Renal cortex interstitium (tissue), 11 donors: ENCODE results near the gene SLC4A9. TPM values are rescaled to one million over a fixed set of nuclear protein-coding genes. Genes with fewer than 3 reads are reported as not detected.
A peak's percentile ranks its signal among the peaks of the same experiment; 100 is the strongest.
"Not testable (repeated sequence)": the region's sequence is repeated elsewhere in the genome, so short reads cannot be mapped to it uniquely, and the experiment has no call there.

Experiments
- DNase-seq, 11 donors: peaks; one replicate each; pipeline ENCODE4 v3.0.0-alpha.2; 2013; ENCODE audit warnings: low read depth in 9 of 11, low spot score in 4 of 11; ENCODE audit errors: extremely low read depth in 1 of 11
- polyA plus RNA-seq, 3 donors: library from polyadenylated mRNA; unstranded; fragments of 120-200 nt; gene quantifications; one replicate each; pipeline ENCODE4 v1.2.1, GENCODE V29; 2013; ENCODE audit not compliant: insufficient read length in 3 of 3

The SLC4A9 gene
- polyA plus RNA-seq, 3 donors = 11.7 to 43.4 (median 13.6) TPM

DNA sequence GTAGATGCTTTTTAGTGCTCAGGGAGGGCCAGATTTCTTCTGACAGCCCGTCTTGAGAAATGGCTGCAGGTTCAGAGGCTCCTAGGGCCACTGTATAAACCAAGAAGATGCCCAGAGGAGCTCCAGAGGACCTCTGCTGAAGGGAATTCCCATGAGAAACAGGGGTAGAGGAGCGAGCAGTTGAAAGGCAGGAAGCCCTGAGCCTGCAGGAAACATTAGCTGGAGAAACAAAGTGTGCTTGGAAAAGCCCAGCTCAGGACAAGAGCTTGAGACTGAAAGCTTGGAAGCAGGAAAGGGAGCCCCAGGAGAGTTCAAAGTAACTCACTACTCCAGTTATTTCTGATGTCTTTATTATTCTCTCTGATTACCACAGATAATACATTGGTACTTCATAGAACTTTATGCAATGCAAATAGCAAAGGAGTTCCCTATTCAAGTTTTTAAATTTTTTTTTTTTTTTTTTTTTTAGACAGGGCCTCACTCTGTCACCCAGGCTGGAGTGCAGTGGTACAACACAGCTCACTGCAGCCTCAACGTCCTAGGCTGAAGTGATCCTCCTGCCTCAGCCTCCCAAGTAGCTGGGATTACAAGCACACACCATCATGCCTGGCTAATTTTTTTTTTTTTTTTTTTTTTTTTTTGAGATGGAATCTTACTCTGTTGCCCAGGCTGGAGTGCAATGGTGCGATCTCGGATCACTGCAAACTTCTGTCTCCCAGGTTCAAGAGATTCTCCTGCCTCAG, 30.1 kb upstream of the SLC4A9 start:
- DNase-seq = no peak

DNA sequence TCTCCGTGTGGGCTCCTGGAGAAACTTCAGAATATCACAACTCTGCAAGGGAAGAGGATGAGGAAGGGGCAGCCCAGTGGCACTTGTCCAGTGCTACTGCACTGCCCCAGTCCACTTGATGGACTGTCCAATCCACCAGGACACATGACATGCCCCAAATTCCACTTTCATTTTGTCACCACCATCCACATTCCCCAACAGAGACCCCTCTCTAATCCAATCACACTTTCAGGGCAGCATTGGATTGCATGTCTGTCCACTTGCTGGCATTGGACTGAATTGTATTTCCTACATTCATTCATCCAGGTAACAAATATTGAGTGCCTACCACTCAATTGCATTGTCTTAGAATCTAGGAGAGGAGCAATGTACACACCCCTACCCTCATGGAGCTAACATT, 28.4 kb upstream of the SLC4A9 start:
- no peak for DNase-seq

DNA sequence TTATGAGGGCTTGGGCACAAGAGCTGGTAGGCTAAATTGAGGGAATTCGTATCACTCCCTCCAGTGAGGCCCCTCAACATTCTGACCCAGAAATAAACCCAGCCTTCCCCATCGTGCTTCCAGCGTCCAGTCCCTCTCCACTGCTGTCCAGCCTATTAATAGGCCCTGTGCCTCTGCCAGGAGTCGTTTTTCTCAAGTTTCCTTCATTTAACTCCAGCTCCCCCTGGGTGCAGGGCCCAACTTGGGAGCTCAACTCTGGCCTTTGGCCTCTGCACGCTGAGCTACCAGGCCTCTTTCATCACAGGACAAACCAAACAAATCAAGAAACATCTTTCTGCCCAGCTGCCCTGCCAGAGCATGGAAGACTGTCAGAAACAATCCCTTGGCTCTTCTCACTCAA, 23.6 kb upstream of the SLC4A9 start:
- peak in 6 of 11 donors; percentile 50 to 72 (median 64) for DNase-seq

DNA sequence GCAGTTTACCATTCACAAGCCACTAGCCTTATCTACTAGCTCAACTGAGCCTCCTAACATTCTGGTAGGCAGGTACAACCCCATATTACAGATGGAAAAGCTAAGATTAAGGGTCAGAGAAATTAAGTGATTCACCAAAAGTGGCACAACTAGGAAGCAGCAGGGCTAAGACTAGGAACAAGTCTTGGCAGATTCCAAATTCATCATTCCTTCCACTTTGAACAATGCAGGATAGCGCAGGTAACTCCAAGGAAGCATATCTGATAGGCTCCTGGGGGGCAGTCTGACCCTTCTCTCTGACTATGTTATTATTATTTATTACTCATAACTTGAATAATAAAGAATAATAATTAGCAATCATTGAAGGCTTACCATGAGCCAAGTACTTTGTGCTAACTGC, 22.1 kb upstream of the SLC4A9 start:
- DNase-seq = no peak

DNA sequence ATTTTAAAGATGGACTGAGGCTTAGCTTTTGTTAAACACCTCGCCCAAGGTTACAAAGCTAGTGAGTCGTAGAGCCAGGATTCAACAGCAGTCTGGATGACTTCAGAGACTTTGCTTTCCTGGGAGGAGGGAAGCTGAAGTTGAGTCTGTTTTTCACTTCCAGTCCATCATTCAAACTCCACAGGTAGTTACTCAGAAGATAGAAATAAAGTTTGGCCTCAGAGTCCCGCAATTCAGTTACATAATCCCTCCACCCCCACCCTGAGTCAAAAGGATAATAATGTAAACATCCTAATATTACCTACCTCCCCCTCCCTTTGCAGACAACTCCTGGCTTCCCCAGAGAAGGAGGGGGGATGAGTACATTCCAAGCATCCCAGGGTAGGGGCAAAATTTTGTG, 21.7 kb upstream of the SLC4A9 start:
- no peak for DNase-seq

DNA sequence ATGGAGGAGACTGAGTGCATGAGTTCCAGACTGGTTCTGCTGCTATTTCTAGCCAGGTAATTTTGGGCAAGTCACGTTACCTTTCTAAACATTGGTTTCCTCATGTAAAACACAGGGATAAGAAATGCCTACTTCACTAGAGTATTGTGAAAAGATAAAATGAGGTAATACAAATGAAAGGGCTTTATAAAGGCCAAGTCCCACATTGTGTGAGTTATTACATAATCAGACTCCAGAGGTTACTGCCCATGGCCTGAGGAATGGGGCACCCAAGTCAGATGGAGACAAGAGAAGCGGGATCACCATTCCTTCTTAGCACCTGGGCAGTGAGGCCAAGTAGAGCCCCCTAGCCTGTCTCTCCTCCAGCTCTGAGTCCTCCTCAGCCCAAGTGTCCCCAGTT, 21.1 kb upstream of the SLC4A9 start:
- DNase-seq = no peak

DNA sequence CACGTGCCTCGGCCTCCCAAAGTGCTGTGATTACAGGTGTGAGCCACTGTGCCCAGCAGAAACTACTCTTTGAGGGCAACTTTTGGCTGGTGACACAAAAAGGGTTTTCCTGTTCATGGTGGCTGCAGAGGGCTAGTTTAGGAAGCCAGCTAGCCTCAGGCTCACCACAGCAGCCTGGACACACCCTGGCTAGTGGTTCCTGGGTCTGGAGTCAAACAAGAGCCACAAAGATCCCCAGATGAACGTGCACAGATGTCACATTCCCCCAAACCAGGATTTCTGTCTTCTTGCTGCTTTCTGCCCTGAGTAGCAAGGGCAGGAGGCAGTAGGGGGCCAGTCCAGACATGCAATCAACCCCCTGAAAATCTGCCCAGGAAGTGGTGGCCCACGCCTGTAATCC, 20.4 kb upstream of the SLC4A9 start:
- DNase-seq = no peak

DNA sequence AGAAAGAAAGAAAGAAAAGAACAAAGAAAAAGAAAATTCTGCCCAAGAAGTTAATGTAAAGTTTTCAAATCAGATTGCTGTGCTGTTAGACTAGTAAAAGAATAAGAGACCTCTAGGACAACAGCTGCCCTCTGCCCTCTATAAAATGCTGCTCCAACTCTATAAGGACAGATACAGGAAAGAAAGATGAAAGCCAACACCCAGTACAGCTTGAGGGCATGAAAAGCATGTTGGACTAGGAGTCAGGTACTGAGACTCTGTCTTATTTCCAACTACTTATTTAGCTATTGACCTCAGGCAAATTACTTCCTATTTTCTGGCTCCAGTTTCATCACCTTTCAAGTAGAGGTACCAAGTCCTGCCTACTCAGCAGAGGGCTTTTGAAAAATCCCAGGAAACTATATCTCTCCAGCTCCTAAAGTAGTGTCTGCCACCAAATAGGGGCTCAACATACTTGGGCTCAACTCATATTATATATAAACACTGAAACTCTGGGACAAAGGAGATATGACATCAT, 19.3 kb upstream of the SLC4A9 start:
- DNase-seq = no peak

DNA sequence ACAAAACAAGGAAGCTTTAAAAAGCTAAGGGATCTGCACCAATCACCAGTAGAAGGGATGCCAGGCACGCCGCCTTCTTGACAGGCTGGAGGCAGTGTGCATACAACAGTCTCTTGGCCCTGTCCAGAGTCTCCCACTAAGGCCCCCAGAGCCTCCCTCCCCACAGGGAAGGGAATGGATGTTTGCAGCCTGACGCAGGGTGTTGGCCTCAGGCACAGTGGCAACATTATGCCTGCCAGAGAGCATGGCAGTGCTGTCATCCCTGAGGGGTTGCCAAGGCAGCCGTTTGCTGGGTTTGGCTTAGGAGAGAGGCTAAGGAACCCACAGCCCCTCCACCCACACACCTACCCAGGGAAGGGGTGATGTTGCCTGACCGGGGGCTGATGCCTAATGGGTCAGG, 18.4 kb upstream of the SLC4A9 start:
- DNase-seq = no peak

DNA sequence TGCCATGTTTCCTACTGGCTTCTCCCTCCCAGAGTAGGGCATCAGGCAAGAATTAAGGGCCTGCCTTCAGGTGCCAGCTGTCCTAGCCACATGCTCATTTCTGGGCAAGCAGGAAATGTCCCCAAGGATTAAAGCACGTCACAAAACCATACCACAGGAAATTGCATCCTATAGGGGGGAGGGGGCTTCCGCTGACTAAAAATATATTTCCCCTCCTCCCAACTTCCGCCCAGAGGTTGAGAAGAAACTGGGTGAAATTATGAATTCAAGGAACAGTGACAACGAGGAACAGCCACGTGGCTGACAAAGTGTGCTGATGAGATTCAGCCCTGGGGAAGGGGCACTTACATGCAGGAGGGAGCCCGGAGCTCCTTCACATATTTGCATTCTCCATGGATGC, 17.7 kb upstream of the SLC4A9 start:
- no peak for DNase-seq

DNA sequence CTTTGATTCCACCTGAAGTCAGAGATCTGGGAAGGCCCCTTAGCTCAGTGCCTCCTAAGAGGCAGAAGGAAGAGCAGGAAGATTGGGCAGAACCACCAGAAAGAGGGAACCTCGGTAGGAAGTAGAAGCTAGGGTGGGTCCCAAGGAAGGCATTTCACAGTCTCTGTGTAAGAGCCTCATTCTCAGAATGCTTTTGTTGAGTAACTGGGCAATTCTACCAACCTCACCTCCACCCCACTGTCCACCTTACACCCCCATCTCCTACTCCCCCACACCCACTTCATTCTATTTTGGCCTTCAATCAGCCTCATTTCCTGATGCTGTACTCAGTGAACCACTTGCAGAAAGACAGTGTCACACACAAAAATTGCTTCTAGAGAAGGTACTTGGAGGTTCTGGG, 17.1 kb upstream of the SLC4A9 start:
- DNase-seq = no peak

DNA sequence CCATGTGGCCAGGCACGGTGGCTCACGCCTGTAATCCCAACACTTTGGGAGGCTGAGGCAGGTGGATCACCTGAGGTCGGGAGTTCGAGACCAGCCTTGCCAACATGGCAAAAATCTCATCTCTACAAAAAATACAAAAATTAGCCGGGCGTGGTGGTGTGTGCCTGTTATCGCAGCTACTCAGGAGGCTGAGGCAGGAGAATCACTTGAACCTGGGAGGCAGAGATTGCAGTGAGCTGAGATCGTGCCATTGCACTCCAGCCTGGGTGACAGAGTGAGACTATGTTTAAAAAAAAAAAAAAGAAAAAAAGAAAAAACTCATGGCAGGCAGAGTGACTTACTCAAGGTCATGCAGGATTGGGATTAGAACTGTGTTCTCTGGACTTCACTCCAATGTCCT, 16.1 kb upstream of the SLC4A9 start:
- not testable (repeated sequence) for DNase-seq

DNA sequence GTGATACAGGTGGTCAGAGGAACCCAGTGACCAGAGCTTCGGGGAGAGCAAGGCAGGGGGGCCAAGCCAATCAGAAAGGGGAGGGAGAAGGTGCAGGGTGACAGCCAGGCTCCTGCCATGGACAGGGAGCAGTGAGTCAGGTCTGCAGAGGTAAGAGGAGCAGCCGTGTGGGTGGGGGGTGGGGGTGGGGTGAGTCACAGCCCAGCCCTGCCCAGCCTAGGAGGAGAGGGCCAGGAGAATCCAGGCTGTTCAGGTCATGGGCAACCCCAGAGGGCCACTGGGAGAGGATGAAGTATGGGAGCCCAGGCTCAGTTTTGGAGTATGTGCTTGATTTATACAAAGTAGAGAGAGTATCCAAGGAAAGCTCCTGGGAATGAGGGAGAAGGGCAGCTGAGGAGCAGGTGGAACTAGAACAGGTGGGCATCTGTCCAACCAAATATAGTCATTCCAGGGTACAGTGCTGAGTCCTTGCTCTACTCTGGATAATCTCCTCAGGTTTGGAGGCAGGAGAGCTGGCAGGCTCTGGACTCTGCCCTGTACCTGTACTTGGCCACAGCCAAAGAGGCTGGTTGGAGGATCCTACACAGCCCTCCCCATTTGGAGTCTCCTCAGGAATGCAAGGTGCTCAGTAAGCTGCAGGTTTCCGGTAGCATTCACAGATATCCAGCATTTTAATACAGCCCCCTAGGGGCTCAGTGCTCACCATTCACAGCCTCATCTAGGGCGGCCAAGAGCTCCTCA, 15.1 kb upstream of the SLC4A9 start:
- DNase-seq = no peak

DNA sequence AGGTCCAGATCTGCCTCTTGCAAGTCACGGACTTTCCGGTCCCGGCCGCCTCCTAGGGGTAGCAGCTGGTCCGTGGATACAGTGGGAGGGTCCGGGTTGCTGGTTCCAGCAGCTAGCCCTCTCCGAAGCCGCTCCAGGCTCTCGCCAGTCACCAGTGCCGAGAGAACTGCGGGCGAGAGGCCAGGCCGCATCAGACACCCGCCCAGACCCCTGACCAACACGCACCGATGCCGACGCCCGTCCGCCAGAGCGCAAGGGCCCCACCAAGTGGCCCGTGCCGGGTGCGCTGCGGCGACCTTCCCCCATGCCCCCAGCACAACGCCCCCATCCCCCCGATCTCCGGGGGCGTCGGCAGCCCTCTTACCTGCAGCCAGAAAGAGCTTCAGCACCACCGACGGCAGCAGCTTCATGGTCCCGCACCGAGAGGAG, 14.1 kb upstream of the SLC4A9 start:
- DNase-seq = peak in 2 of 11 donors; percentile 29 to 43

DNA sequence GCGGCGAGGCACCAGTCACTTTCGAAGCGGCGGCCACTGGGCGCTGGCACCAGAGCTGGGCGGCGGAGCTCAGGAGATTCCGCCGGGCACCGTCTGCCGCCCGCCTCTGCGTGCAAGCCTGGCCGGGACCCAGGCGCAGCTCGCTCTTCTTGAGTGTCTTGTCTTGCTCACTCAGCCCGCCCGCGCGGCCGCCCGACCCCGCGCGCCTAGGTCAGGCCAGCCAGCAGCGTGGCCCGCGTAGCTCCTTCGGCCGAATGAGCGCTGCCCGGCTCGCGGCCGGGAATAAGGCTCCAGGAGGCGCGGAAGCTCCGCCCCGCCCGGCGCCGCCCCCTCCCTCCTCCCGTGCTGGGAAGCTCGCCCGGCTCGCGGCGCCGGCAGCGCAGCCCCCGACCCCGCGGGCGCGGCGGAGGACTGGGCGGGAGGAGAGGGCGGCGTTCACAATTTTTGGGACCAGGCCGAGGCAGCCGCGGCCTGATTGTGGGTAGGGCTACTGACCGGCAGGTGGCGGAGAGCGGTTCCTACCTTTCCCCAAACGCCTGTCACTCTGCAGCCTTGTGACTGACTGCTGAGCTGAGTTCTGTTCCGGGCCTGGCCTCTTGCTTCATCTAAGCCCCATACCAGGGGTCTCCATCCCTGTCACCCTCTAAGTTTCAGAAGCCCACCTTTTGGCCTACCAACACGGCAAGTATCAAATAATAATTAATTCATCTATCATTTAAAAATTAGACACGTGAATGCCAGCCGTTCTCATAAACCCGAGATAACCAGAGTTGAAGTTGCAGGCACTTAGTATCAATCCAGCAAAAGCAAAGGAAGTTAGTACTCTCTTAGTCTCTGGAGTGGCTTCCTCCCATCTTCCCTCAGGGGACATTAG, 13.4 kb upstream of the SLC4A9 start, which contains the start of gene HBEGF:
Gene HBEGF (minus strand): TSS at position 256 of the 874 bp plus-strand sequence. CDS start 275 bp downstream, outside the sequence.
- peak in 7 of 11 donors; percentile 49 to 76 (median 73) for DNase-seq

DNA sequence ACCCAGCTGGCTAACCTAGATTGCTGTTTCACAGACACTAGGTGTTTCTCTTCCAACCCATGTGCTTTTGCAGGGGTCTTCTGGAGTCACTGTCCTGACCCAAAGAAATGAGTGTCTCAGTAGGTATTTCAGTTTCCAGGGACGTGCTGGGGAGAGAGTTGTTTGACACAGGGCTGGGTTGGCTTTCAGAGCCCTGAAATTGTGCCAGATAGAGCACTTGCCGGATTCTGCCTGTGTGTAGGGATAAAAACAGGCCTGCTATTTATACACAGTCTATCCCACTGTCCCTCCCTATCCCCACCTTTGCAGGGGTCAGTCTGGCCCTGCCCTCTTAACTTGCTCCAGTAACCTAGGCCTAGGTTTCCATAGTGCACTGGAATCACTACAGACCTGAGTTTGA, 12.6 kb upstream of the SLC4A9 start:
- DNase-seq = no peak

DNA sequence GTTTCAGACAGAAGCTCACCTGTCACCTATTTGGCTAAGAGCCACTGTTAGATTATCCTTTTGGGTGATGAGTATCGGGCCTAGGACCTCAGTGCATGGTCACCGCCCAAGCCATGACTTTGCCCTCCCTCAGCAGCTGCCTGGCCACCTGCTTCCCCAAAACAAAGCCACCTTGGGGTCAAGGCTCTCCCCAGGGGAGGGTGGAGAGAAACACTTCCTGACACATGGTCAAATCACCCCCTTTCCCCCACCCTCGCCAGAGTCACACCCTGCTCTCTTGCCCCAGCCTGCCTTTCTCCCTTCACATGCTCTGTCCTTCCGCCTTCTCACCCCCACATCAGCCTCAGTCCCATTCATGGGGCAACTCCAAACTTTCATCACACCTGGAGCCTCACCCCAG, 11.9 kb upstream of the SLC4A9 start:
- no peak for DNase-seq

DNA sequence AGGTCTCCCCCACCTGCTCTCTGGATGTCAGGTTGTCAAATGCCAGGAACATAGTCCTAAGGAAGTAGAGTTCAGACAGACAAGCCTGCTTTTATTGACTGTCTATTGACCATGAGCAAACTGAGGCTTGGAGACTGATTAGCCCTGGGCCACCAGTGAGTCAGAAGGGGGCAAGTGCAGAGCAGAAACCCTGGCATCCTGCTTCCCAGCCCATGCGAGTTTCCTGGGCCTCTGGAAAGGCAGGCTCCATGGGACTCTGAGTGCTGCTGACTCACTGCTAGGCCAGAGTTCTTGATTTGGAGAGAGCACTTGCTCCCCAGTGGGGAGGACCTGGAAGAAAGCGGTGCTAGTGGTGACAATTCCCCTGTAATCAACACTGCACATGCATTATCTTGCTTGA, 10.8 kb upstream of the SLC4A9 start:
- DNase-seq = no peak

DNA sequence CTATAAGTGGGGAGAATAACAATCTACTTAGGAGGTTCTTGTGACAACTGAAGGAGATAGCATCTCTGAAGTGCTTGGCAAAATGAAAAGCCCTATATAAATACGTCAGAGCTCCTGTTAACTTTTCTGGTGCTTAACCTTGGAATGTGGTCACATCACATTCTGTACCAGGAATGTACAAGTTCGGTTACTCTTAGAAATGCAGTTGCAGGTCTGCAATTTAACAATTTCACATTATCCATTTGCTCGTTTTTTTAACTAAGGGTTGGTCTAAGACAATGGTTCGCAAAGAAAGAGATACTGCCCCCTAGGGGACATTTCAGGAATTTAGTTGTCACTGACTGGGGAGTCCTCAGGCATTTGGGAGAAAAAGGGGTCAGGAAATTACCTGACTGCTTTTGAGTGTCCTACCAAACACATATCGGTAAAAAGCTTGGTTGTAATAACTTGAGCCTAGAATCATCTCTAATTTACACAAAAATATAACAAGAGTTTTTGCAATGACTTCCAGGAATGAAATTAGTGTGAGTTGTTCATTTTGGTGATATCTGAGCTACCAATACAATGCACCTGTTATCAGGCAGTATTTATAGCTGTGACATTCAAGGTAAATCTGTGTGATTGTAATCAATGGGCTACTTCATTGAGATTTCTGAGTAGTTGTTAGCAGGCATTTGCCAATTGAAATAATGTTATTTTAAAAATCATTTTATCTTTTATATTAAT, 8.2 kb upstream of the SLC4A9 start:
- peak in 10 of 11 donors; percentile 54 to 78 (median 67) for DNase-seq
